Inflammatory macrophage treated with lipopolysaccharide for 1 hour (primary cell): ENCODE results near the gene VWA3A.
A peak's percentile ranks its signal among the peaks of the same experiment; 100 is the strongest.
"Not testable (repeated sequence)": the region's sequence is repeated elsewhere in the genome, so short reads cannot be mapped to it uniquely, and the experiment has no call there.

Experiments used
- DNase-seq, 2 donors: peaks; one replicate each; pipeline ENCODE4 v3.0.0-alpha.2; 2020 to 2022

The VWA3A gene

DNA sequence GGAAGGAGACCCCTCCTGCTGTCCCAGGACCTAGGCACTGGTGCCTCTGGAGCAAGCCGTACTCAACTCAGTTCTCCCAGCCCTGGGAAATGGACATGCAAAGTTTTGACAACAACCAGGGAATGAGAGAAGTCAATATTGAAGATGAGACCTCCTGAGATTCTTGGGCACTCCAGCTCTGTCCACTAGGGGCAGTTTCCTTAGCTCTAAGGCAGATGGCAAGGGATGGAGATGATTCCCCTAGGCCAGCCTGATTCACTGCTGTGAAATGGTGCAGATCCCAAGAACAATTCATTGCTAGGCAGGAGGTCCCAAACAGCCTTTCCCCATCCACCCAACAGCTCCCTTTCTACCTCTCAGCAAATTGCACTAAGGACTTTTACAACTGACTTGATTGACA, 49.4 kb downstream of the VWA3A start:
- DNase-seq, result peak in 1 of 2 donors; percentile 3

DNA sequence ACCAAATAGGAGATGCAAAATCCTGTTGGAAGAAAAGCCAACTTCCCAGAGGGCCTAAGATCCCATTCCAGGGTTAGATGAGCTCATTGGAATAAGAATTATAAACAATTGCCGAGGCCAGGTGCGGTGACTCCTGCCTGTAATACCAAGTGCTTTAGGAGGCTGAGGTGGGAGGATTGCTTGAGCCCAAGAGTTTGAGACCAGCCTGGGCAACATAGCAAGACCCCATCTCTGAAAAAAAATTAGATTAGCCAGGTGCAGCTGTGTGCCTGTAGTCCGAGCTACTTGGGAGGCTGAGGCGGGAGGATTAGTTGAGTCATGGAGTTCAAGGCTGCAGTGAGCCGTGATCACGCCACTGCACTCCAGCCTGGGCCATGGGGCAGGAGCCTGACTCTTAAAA, 52.2 kb downstream of the VWA3A start:
- no peak for DNase-seq

DNA sequence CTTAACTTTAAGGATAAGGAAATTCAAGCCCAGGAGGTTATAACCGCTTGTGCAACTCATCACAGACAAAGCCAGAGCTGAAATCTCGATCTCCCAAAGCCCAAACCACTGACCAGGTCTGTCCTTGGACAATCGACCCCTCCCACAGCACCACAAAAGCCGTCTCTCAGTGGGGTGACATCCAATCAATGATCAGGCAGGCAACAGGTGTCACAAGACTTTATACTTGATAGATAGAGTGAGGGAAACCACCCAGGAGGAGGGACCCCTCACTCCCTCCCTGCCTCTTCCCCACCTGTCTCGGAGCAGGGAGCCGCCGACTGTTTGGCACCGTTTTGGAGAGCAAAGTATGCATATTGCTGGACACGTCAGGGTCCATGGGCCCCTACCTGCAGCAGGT, 55.5 kb downstream of the VWA3A start:
- DNase-seq, result no peak

DNA sequence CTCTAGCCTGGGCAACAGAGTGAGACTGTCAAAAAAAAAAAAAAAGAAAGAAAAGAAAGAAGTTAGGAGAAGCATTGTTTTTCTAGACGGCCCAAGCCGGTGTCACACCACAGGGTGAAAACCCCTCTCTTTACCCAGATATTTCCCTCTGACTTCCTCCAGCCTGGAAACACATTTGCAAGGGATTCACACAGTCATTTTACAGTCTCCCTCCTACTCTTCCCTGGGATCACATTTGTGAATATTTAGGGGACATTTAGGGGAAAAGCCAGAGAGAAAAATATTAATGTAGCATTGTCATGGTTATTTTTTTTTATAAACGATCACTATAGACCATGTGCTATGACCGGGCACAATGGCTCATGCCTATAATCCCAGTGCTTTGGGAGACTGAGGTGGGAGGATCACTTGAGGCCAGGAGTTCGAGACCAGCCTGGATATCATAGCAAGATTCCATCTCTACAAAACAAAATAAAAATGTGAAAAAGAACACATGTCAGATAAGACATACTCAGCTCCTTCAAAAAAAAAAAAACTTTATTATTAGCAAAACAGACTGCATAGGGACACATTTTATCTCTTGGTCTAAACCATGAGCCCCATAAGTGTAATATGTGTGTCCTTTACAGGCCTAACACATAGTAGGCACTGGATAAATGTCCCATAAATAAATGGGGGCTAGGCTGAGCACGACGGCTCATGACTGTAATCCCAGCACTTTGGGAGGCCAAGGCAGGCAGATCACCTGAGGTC, 59.1 kb downstream of the VWA3A start:
- DNase-seq, result peak; percentile 5 to 57

DNA sequence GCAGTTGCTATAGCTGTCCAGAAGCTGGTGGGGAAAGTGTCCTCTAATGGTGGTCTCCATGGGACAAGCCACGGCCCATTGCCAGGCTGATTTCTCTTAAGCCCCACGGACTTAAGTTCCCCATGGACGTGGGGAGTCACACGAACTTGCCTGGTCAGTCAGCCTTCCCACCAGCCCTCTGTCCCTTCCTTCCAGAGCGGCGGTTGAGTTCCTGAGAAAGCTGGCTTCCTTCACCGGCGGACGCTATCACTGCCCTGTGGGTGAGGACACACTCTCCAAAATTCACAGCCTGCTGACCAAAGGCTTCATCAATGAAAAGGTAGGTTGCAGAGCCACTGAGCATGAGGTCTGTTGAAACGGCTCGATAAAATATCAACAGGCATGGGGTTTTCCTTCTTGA, 60.0 kb downstream of the VWA3A start:
- DNase-seq, result no peak

DNA sequence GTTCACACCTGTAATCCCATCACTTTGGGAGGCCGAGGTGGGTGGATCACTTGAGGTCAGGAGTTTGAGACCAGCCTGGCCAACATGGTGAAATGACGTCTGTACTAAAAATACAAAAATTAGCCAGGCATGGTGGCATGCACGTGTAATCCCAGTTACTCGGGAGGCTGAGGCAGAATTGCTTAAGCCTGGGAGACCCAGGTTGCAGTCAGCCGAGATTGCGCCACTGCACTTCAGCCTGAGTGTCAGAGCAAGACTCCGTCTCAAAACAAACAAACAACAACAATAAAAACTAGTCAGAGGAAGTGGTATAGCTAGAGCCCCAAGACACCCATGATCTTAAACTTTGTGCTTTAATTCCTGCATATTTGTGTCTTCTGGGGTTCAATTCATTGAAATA, 60.7 kb downstream of the VWA3A start:
- DNase-seq, result peak; percentile 28 to 56

DNA sequence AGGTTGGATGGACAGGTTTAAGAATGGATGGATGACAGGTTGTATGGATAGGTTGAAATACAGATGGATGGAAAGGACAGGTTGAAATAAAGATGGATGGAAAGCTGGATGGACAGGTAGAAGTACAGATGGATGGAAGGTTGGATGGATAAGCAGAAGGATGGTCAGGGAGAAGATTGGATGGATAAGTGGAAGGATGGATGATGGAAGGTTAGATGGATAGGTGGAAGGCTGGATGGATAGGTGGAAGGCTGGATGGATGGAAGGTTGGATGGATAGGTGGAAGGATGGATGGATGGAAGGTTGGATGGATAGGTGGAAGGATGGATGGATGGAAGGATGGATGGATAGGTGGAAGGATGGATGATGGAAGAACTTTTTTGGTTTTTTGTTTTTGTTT, 69.1 kb downstream of the VWA3A start:
- no peak for DNase-seq

DNA sequence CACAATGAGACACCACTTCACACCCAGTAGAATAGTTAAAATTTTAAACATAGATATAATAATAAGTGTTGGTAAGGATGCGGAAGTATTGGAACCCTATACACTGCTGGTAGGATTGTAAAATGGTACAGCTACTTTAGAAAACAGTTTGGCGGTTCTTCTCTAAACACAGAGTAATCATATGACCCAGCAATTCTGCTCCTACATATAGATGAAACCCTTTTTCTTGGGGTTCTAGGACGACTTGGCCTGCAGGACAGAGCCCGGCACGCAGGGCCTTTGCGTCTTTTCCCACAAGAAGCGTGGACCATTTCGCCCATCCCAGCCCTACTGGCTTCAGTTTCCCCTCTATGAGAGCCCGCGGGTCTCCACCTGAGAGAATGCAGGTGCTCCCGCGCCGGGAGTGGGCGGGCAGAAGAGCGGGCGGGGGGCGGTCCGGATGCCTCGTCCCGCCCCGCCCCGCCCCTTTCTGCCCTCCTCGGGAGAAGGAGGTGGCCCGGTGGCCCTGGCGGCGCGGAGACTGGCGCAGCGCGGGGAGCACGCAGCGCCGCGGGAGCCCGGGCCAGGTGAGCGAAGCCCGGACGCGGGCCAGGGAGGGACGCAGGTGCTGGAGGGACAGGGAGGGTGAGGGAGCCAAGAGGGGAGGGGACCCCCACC, 69.8 kb downstream of the VWA3A start, which contains the start of gene SDR42E2:
SDR42E2 (plus strand) TSS at position 508 of the 657 bp plus-strand sequence. CDS start 3,077 bp downstream, outside the sequence.
- DNase-seq, result no peak

DNA sequence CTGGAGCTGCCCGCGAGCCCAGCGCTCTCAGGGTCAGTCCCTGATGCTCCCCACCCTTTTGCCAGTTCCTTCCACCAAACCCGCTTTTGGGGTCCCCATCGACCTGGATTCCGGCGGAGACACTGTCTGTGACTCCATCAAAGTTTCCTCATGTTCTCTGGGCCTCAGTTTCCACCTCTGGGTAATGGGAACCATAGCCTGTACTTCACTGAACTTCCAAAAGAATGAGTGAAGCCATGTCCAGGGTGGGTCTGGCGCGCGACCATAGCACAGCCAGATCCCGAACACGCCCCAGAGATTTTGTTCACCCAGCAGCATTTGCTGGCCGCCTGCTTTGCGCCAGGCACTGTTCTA, 70.3 kb downstream of the VWA3A start:
- DNase-seq, result no peak

DNA sequence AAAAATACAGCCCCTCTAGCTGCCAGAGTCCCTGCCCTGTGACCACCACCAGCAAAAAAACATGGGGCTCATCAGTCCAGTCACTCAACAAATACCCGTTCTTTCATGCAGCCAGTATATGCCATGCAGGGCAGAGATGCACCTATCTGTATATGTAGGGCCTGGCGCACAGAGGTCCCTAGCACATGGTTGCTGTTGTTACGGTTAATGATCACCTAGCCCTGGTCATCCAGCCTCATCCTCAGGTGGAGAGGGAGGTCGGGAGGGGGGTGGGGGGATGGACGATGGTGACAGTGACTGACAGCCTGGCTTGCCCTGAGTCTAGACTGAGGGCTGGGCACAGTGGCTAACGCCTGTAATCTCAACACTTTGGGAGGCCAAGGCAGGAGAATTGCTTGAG, 71.5 kb downstream of the VWA3A start:
- no peak for DNase-seq

DNA sequence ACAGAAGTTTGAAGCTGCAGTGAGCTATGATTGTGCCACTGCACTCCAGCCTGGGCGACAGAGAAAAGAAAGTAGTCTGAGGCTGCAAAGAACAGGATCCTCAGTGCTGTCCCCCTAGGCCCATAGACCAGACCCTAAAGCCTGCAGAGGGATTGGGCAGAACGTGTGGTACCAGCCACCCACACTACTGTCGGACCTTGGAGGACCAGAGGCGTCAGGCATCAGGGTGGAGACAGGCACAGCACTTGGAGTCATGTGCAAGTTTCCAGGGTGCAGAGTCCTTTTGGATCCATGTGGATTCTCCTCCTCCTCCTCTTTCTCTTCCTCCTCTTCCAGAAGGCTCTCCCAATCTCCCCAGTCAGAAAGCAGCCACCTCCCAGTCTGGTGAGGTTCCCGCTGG, 72.1 kb downstream of the VWA3A start:
- no peak for DNase-seq

DNA sequence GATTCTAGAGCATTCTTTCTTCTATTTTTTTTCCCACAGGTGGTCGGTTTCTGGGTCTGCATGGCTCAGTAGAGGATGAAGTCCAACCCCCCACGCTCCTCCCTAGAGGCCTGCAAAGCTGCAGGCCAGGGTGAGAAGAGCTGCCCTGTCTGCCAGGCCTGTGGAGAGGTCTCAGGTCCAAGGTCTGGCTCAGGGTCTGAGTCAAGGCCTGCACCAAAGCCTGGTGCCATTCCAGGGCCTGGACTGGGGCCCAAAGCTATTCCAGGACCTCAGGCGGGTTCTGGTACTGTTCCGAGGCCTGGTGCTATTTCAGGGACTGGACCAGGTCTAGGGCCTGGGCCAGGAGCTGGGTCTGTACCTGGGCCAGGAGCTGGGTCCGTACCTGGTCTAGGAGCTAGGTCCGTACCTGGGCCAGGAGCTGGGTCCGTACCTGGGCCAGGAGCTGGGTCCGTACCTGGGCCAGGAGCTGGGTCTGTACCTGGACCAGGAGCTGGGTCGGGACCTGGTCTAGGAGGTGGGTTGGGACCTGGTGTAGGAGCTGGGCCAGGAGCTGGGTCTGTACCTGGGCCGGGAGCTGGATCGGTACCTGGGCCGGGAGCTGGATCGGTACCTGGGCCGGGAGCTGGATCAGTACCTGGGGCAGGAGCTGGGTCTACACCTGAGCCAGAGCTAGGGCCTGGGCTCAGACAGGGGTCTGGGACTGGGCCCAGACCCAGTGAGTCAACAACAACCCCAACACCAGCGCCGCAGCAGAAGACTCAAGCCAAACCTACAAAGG, 73.4 kb downstream of the VWA3A start:
- DNase-seq, result no peak

DNA sequence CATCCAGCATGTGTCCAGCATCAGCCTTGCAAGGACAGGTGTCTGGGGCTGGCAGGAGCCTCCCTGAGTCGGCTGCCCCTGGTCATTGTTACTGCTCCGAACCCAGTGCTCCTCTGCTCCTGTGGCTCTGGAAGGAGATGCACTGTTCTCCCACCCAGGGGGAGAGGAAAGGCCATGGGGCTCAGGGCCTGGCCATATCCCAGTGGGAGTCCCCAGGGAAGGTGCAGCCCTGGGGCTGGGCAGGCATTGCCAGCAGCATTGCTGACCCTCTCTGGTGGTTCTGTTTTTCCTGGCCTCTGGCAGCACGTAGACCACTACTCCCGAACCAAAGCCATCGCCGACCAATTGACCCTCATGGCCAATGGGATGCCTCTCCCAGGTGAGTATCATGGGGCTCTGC, 79.6 kb downstream of the VWA3A start:
- no peak for DNase-seq

DNA sequence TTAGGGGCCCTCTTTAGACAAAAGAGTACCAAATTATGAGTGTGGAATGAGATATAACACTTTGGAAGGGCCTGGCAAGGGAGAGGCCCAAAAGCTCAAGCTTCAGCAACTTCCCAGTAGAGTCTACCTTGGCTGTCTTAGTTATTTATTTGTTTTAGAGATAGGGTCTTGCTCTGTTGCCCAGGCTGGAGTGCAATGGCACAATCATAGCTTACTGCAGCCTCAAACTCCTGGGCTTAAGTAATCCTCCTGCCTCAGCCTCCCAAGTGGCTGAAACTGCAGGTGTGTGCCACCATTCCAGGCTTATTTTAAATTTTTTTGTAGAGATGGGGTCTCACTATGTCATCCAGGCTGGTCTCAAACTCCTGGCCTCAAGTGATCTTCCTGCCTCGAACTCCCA, 80.3 kb downstream of the VWA3A start:
- DNase-seq, result not testable (repeated sequence)

DNA sequence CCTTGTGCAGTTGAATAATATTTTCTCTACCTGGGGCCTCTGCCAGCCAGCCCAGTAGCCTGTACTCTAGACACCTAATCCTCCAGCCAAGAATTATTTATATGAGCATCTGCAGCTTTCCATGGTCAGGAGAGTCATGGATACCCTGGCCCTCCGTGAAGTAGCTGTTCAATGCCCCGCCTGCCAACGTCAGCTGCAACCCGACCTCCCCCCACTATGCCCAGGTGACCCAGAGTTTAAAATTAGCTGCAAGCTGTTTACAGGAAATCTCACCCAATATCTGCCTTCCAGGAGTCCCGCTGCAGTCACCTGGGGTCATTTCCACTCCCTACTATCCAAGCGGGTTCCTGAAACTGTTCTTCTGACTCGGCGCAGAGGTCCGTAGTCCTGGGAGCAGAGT, 82.3 kb downstream of the VWA3A start:
- DNase-seq, result no peak

DNA sequence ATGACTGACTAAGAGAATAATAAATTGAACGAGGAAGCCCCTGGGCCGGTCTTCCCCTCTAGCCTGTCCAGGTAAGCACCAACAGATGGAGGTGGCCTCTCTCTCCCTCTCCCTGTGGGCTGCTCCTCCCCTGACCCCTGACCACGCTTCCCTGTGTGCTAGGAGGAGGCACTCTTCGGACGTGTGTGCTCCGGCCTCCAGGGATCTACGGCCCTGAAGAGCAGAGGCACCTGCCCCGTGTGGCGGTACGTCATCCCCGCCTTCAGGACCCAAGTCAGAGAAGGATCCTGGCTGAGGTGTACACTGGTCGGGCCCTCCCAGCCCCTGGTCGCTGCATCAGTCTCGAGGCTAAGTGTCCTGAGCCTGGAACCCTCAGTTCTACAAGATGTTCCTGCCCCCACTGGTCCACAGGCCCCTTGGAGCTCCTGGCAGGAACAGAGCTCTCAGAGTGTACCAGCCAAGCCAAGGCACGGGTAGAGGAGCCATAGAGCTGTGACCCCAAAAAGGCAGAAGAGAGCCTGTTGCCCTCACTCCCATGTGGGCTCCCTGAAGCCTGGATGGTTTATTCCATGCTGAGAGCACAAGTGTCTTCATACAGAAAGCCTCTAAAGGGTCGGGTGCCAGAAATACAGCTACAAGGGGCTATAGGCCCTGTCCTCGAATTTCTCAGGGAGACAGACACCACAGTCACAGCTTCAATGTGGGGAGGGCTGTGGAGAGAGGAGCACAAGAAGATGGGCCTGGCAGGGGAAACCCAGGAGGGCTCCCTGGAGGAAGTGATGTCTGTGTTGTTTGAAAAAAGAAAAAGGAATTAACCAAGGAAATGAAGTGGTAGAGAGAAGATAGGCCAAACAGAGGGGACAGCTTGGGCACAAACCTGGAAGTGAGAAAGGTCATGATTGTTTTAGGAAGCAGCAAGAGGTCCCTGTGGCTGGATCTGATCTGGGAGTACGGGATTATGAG, 85.9 kb downstream of the VWA3A start:
- DNase-seq, result no peak

DNA sequence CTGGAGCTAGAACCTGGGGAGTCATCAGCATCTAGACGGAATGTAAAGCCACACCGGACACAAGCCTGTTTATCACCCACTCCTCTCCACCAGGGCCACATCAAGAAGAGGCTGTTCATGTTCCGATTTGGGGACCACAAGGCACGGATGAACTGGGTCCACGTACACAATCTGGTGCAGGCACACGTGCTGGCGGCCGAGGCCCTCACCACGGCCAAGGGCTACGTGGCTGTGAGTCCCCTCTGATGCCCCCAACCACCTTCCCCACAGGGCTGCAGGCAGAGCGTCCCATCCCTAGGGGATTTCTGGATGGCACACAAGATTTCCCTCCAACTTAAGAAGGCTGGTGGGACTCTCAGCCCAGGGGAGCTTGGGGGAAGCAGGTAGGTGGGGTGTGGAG, 89.1 kb downstream of the VWA3A start:
- DNase-seq, result no peak

DNA sequence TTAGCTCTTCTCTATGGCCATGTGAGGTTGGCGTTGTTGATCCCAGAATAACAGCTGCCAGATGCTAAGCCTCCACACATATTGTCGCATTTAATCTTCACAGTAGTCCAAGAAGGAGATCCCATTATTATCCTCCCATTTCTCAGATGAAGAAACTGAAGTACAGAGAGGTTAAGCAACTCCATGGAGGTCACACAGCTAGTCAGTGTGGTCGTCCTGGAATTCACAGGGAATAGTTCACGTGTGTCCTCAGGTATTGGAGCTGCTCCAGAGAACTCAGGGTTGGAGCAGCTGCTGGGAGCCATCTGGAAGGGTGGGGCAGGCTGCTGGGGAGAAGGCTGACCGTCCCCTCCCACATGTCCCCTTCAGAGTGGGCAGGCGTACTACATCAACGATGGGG, 89.5 kb downstream of the VWA3A start:
- DNase-seq, result no peak

DNA sequence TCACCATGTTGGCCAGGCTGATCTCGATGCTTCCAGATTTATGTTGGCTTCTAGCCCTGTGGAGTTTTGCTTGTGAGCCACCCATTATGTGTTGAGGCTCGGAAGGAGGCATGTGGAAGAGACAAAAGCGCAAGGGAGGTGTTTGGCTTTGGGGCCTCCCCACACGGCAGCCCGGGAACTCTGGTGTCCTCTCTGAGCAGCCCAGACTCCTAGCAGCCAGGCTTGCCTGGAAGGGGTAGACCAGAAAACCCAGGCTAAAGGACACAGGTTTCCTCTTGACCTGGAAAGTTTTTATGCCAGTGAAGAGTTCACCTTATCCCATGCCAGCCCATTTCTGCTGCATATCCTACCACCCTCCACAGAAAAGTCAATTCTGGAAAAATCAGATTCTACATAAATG, 91.0 kb downstream of the VWA3A start:
- no peak for DNase-seq

DNA sequence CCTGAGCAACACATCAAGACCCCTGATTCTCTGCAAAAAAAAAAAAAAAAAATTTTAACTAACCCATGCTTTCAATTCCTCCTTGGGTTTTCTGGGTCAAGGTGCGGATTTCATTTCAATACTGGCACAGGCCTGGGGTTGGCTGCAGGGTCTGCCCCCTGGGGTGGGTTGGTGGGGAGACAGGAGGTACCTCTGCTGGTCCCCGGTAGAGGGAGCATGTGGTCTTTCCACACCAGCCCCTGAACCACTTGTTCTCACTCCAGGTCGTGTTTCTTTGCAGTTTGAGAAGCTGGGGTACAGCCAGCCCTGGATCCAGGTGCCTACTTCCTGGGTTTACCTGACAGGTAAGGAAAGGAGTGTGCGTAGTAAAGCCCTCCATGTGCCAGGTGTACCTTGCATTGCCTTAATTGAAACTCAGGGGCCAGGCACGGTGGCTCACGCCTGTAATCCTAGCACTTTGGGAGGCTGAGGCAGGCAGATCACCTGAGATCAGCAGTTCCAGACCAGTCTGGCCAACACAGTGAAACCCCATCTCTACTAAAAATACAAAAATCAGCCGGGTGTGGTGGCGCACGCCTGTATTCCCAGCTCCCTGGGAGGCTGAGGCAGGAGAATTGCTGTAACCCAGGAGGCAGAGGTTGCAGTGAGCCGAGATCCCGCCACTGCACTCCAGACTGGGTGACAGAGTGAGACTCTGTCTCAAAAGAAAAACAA, 91.7 kb downstream of the VWA3A start:
- DNase-seq, result no peak

DNA sequence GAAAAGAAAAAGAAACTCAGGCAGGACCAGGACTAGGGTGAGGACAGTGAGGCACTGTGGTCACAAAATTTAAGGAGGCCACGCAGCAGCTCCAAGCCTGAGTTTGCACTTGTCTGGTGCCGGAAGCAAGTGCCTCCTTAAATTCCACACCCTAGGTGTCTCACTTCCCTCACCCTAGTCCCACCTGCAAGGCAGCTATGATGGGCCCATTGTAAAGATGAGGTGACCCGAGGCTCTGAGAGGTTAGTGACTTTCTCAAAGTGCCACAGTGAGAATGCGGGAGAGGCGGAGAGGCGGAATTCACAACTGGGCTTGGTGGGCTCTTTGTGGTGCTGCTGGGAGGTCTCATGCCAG, 92.3 kb downstream of the VWA3A start:
- no peak for DNase-seq

DNA sequence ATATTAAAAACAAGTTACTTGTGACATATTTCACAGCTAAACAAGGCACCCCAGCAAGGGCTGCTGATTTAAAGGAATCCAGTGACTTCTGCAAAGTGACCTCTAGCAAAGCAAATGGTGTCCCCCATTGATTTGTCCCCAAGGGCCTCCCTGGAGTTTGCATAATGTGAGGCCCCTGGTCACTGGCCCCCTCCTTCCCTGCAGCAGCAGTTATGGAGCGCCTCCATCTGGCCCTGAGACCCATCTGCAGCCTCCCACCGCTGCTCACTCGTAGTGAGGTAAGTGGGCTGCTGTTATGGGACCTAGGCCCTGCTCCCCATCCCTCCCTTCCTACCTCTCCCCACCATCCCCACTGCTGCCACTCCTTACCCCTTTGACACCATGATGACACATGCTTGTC, 94.2 kb downstream of the VWA3A start:
- DNase-seq, result no peak
